ENCODE data around the gene SLC7A6OS. TPM values are rescaled to one million over a fixed set of nuclear protein-coding genes. Genes with fewer than 3 reads are reported as not detected.

The SLC7A6OS gene
- total RNA-seq, 2 donors from 2014 or later = 21.4 to 29.6 TPM

- H3K36me3 Mint-ChIP-seq = peaks cover 33 to 43% of the 10 kb centered on the region in 2 donors
- ATAC-seq (peak; percentile 86 to 87), DNase-seq (ENCODE audit: low spot score in 2 of 2) (peak in 1 of 2 donors; percentile 44)
- H3K27ac Mint-ChIP-seq = peak overlapping the region; percentile 82 to 83
- no peaks in the 10 kb centered on the region for H3K9me3 Mint-ChIP-seq
Measured at GRCh38 chr16:68275611-68276191, 35.0 kb downstream of the SLC7A6OS start.

GRCh38 chr16:68274441-68274840 is 36.3 kb downstream of the SLC7A6OS start:
- DNase-seq (ENCODE audit: low spot score in 2 of 2) (no peak), ATAC-seq (no peak)
- Mint-ChIP-seq H3K9me3 (no peaks in the 10 kb centered on the region), H3K27ac (peak overlapping the region; percentile 83 to 92), H3K36me3 (peaks cover 26 to 34% of the 10 kb centered on the region in 2 donors)

DNA sequence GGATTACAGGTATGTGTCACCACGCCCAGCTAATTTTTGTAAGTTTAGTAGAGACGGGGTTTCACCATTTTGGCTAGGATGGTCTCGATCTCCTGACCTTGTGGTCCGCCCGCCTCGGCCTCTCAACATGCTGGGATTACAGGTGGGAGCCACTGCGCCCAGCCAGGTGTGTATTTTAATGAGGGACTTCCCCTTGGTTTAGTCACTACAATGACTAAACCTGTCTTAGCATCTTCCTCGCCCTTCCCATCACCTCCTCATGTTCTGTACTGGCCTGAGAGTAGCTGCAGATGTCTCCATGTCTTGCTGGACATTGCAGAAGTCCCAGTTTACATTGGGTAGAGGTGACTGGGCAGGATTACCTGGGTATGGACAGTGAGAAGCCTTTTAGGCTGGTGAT is 36.9 kb downstream of the SLC7A6OS start:
- H3K27ac Mint-ChIP-seq = peak overlapping the region; percentile 83 to 92
- H3K36me3 Mint-ChIP-seq = peaks cover 24 to 32% of the 10 kb centered on the region in 2 donors
- DNase-seq (ENCODE audit: low spot score in 2 of 2) (no peak), ATAC-seq (peak in 1 of 2 donors; percentile 19)
- H3K9me3 Mint-ChIP-seq = no peaks in the 10 kb centered on the region

- ATAC-seq = no peak
- H3K9me3 Mint-ChIP-seq = no peaks in the 10 kb centered on the region
- peaks cover 24 to 32% of the 10 kb centered on the region in 2 donors for H3K36me3 Mint-ChIP-seq
- peak overlapping the region; percentile 83 to 92 for H3K27ac Mint-ChIP-seq
- DNase-seq (ENCODE audit: low spot score in 2 of 2) = no peak
Measured at GRCh38 chr16:68273459-68273858, 37.3 kb downstream of the SLC7A6OS start.

- DNase-seq (ENCODE audit: low spot score in 2 of 2) (no peak), ATAC-seq (peak in 1 of 2 donors; percentile 20)
- H3K27ac Mint-ChIP-seq = peak overlapping the region; percentile 83 to 92
- no peaks in the 10 kb centered on the region for H3K9me3 Mint-ChIP-seq
- H3K36me3 Mint-ChIP-seq = peaks cover 24 to 32% of the 10 kb centered on the region in 2 donors
Measured at GRCh38 chr16:68272507-68273209, 38.1 kb downstream of the SLC7A6OS start.

DNA sequence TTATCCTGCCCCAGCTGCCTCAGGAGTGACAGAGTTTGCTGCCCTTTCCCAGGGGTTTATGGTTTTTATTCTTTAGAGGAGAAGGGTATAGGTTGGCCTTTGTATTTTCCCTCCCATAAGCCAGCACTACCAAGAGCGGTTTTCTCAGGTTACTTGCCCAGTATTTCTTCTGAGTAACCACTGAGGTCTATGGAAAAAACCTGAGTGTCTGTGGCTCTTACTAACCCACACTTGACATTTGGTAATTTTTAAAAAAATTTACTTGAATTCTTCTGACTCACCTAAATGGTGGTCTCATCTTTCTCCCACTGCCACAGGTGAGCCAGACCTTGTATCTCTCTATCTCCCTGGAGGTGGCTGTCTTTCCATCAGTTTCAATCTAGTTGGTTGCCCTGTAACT is 40.4 kb downstream of the SLC7A6OS start:
- H3K27ac Mint-ChIP-seq = peak overlapping the region; percentile 83 to 96
- peaks cover 26 to 33% of the 10 kb centered on the region in 2 donors for H3K36me3 Mint-ChIP-seq
- no peaks in the 10 kb centered on the region for H3K9me3 Mint-ChIP-seq

DNA sequence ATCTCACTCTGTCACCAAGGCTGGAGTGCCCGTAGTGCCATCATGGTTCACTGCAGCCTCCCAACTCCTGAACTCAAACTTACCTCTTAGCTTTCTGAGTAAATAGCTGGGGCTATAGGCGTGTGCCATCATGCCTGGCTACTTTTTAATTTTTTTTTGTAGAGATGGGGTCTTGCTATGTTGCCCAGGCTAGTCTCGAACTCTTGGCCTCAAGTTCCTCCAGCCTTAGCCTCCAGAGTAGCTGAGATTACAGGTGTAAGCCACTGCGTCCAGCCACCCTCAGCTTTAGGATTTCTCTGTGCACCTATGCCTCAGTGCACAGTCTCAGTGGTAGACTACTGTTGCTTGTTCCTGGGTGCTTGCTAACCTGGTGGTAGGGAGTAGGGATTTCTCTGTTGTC is 41.0 kb downstream of the SLC7A6OS start:
- H3K36me3 Mint-ChIP-seq = peaks cover 32 to 35% of the 10 kb centered on the region in 2 donors
- DNase-seq (ENCODE audit: low spot score in 2 of 2) = no peak
- no peaks in the 10 kb centered on the region for H3K9me3 Mint-ChIP-seq
- peak in 1 of 2 donors; percentile 3 for ATAC-seq
- peak overlapping the region; percentile 83 to 96 for H3K27ac Mint-ChIP-seq

More for the DNA sequence above, 40.4 kb downstream of the SLC7A6OS start:
- ATAC-seq (peak; percentile 60 to 67), DNase-seq (ENCODE audit: low spot score in 2 of 2) (no peak)

DNA sequence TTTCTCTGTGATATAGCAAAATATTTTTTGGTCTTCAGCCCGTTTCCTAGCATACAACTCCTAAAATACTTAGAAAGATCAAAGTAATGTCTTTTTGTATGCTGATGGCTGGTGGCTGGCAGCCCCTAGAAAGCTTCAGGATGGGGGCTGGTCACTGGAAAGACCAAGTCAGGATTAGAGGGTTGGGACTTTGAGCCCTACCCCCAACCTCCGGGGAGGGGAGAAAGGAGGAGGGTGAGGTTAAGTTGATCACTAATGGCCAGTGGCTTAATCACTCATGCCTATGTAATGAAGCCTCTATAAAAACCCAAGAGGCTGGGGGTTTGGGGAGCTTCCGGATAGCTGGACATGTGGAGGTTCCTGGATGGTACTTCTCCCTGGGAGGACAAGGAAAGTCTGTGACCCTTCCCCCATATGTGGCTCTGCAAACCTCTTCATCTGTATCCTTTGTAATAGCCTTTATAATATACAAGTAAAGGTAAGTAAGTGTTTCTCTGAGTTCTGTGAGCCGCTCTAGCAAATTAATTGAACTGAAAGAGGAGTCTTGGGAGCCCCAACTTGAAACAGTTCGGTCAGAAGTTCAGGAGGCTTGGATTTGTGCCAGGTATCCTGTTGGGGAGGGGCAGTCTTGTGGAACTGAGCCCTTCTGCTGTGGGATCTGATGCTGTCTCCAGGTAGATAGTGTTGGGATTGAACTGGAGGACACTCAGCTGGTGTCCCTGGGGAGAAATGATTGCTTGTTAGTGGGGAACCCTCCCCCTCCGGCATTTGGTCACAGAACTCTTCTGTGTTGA is 42.9 kb downstream of the SLC7A6OS start:
- no peaks in the 10 kb centered on the region for H3K9me3 Mint-ChIP-seq
- DNase-seq (ENCODE audit: low spot score in 2 of 2) = no peak
- peaks cover 19 to 25% of the 10 kb centered on the region in 2 donors for H3K36me3 Mint-ChIP-seq
- ATAC-seq = no peak
- H3K27ac Mint-ChIP-seq = peak overlapping the region; percentile 83 to 88

DNA sequence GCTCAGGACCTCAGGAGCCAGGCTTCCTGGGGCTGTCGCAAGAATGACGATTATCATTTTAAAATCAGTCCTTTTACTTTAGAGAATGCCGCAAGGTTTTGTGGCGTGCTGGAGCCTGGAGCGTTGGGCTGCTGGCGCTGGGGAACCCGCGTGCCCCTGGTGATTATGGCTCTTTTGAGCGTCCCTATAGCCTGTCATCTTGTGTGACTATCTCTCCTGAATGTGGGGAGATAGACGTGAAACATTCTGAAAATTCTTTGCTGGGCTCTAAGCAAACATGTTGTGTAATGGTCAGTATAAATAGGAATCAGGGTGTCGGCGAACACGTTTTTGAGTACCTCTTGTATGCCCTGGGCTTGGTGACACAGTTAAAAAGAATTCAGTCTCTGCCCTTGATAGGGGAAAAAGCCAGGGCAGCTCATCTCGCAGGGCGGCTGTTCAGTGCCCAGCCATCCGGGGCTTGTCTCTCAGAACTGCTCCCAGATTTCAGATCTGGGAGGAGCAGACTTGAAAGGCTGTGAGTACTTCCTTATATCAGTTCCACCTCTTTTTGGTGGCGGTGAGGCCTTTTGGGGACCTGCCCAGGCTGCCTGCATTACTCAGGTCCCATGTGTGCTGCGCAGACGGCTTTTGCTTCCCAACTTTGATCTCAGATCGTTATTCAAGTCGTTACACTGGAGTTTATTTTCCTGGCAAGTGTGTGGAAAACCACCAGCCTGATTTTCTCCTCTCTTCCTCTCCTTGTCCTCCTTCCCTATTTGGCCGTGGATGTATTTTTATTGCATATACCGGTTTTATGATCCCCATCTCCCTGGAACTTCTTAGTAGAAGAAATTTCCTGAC is 45.4 kb downstream of the SLC7A6OS start:
- Mint-ChIP-seq H3K27ac (peak overlapping the region; percentile 97), H3K9me3 (no peaks in the 10 kb centered on the region), H3K36me3 (peaks cover 10 to 20% of the 10 kb centered on the region in 2 donors)
- ATAC-seq = peak; percentile 44 to 55
- peak; percentile 60 to 72 for DNase-seq (ENCODE audit: low spot score in 2 of 2)

DNA sequence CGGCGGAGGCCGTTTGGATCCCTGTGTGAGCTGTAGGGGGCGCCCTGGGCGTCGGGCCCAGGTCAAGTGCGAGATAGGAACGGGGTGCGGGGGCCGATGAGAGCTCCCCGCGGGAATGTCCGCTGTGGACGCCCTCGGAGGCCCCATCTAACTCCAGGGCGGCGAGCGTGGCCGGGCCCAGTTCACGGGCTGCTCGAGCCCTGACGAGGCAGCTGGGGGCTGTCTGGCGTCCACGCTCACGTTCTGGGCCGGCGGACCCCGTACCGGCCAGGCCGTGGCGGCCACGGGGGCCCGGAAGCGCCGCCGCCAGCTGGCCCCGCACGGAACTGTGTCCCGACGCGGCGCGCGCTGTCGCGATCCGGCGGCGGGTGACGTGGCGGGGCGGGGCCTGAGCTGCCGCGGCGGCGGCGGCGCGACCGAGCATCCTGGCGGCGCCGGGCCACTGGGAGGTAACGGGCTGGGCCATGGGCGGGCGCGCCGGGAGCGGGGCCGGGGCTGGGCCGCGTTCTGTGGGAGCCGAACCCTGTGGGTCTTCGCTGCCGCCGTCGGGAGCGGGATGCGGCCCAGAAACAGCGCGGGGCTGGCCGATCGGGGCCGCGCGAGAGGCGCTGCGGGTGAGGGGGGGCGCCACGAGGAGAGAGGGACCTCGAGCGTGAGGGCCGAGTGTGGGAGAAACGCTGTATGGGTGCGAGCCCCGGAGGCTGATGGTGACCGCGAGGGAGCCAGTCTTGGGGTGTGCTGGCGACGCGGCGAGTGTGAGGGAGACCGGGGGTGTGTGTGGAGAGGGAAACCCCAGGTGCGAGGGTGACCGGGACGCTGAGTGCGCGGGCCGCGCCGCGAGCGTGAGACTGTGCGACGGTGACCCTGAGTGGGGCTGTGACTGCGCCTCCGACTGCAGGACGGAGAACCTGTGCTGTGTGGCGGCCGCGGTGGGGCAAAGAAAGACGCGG is 46.3 kb downstream of the SLC7A6OS start, which contains the start of gene SLC7A6:
Gene SLC7A6, plus strand, starts transcription at position 399 of the 950 bp plus-strand sequence. CDS start 10,201 bp downstream, outside the sequence.
- Mint-ChIP-seq H3K9me3 (no peaks in the 10 kb centered on the region), H3K36me3 (peaks cover 10 to 20% of the 10 kb centered on the region in 2 donors), H3K27ac (peak within 1 kb of the TSS; percentile 97)
- peak; percentile 83 to 88 for DNase-seq (ENCODE audit: low spot score in 2 of 2)
- ATAC-seq = peak; percentile 73 to 80

DNA sequence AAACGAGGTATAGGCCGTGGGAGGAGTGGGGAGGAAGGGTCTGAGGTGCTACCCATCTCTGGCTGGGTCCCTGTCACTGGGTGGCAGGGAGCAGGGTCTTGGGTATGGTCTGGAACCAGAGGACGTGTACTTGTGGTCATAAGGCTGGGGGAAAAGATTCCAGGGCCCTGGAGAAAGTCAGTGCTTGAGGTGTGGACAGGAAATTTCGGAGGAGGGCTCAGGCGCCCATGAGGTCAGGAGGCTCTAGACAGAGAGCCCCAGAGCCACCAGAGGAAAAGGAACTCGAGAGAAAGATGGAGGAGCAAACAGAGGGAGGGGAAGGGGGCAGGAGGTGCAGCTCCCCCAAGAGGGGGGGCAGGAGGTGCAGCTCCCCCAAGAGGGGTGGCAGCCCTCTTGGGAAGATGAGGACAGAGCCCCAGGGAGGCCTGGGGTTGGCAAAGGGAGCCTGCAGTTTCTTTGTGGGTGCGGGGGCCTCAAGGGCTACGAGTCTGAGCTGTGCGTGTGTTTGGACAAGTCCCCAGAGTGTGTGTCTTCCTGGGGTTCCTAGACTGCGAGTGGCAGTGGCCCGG is 47.1 kb downstream of the SLC7A6OS start:
- Mint-ChIP-seq H3K9me3 (no peaks in the 10 kb centered on the region), H3K27ac (peak overlapping the region; percentile 94 to 97), H3K36me3 (peaks cover 10 to 20% of the 10 kb centered on the region in 2 donors)
- DNase-seq (ENCODE audit: low spot score in 2 of 2) = no peak
- ATAC-seq = no peak

- DNase-seq (ENCODE audit: low spot score in 2 of 2) (no peak), ATAC-seq (no peak)
- no peak overlapping the region for H3K27ac Mint-ChIP-seq
- peaks cover 0 to 5% of the 10 kb centered on the region in 2 donors for H3K36me3 Mint-ChIP-seq
- H3K9me3 Mint-ChIP-seq = no peaks in the 10 kb centered on the region
Measured at GRCh38 chr16:68259007-68259825, 51.5 kb downstream of the SLC7A6OS start.

GRCh38 chr16:68257906-68258800 is 52.6 kb downstream of the SLC7A6OS start:
- DNase-seq (ENCODE audit: low spot score in 2 of 2) (no peak), ATAC-seq (no peak)
- Mint-ChIP-seq H3K9me3 (no peaks in the 10 kb centered on the region), H3K27ac (peak overlapping the region; percentile 50 to 59), H3K36me3 (no peaks in the 10 kb centered on the region)

Data from activated naive CD4-positive, alpha-beta T cell treated with anti-CD3 and anti-CD28 coated beads, Interleukin-2, amount 50 U/mL, for 72 hours (primary cell).